ENCODE data around the gene DNAJC21.

- no peak for TF ChIP-seq CTCF (IDR thresholded peaks at IDR 0.05; ENCODE audit: low read length)
- no peak for TF ChIP-seq EZH2 (IDR thresholded peaks at IDR 0.05; ENCODE audit: borderline replicate concordance, low read length)
Observed at GRCh38 chr5:34959323-34959722, 30.0 kb downstream of the DNAJC21 start.
